H1 (cell line): ENCODE measurements around the gene SPOCK1. TPM values are rescaled to one million over a fixed set of nuclear protein-coding genes. Genes with fewer than 3 reads are reported as not detected.

Experiments used
- CTCF ChIA-PET: fragments of 300-600 bp; sonication (Branson Sonifier 250); formaldehyde crosslinking; loops from one replicate; lab custom pipeline; 2021; ENCODE audit not compliant: partially characterized antibody; lab: Charles Lee
- POLR2A ChIA-PET: fragments of 300-600 bp; sonication (Branson Sonifier 250); formaldehyde crosslinking; loops from one replicate; lab custom pipeline; 2021; ENCODE audit warnings: inconsistent platforms; ENCODE audit not compliant: partially characterized antibody; lab: Charles Lee
- DNase-seq, 2 experiments: peaks; one replicate each; pipeline versions ENCODE4 v3.0.0 to v3.0.0-alpha.2; 2010 to 2022; ENCODE audit warnings: low spot score in 2 of 2, low read depth in 1 of 2, mixed read lengths in 1 of 2
- FAIRE-seq: peaks from 2 replicates; lab custom pipeline; 2011; peaks lifted over from hg19 to GRCh38; lab: Jason Lieb, UNC
- H2AFZ ChIP-seq: 2 replicates; pipeline ENCODE4 v1.8.1; 2012; ENCODE audit warnings: low read length, inconsistent platforms
- H2AK5ac ChIP-seq: 2 replicates; pipeline ENCODE4 v1.6.1; 2013; ENCODE audit warnings: low read depth, low read length
- H2BK120ac ChIP-seq: replicated peaks from 2 replicates; pipeline ENCODE3; 2013; ENCODE audit warnings: low read depth, low read length, inconsistent platforms
- H2BK12ac ChIP-seq: 2 replicates; pipeline ENCODE4 v1.6.1; 2013; ENCODE audit warnings: low read depth, low read length
- H2BK15ac ChIP-seq: 2 replicates; pipeline ENCODE4 v1.6.1; 2013; ENCODE audit warnings: low read length
- H2BK20ac ChIP-seq: 2 replicates; pipeline ENCODE4 v1.6.1; 2013; ENCODE audit warnings: low read length
- H2BK5ac ChIP-seq: 2 replicates; pipeline ENCODE4 v1.6.1; 2013; ENCODE audit warnings: low read depth, low read length
- H3K14ac ChIP-seq: 2 replicates; pipeline ENCODE4 v1.6.1; 2013; ENCODE audit warnings: inconsistent platforms; ENCODE audit not compliant: insufficient read length
- H3K18ac ChIP-seq: 2 replicates; pipeline ENCODE4 v1.6.1; 2013; ENCODE audit warnings: low read length; ENCODE audit errors: extremely low read depth
- H3K23ac ChIP-seq: 2 replicates; pipeline ENCODE4 v1.6.1; 2013; ENCODE audit warnings: inconsistent platforms; ENCODE audit not compliant: insufficient read length
- H3K23me2 ChIP-seq: 2 replicates; pipeline ENCODE4 v1.6.1; 2013; ENCODE audit warnings: low read depth, low read length
- H3K27ac ChIP-seq: 2 replicates; pipeline ENCODE4 v1.6.1; 2011; ENCODE audit warnings: low read depth, low read length, inconsistent platforms
- H3K27me3 ChIP-seq, 4 experiments: replicated peaks in 1 of 4; 1 replicate in 1 of 4; 2 replicates in 3 of 4; pipeline versions ENCODE4 v1.6.1 to v1.8.1; 2011 to 2013; ENCODE audit warnings: low read length in 3 of 4, mild to moderate bottlenecking in 3 of 4, inconsistent platforms in 2 of 4, mixed read lengths in 2 of 4, moderate library complexity in 1 of 4; ENCODE audit not compliant: control insufficient read depth in 3 of 4, insufficient read depth in 3 of 4; ENCODE audit errors: extremely low read depth in 1 of 4
- H3K36me3 ChIP-seq, 4 experiments: 2 replicates each; pipeline versions ENCODE4 v1.6.1 to v1.8.1; 2011 to 2013; ENCODE audit warnings: mild to moderate bottlenecking in 4 of 4, low read length in 3 of 4, moderate library complexity in 2 of 4, control low read depth in 1 of 4, inconsistent platforms in 1 of 4; ENCODE audit not compliant: insufficient read depth in 4 of 4, control insufficient read depth in 2 of 4
- H3K4ac ChIP-seq: replicated peaks from 2 replicates; pipeline ENCODE3; 2013; ENCODE audit warnings: low read length, low read depth, mixed read lengths, inconsistent platforms; ENCODE audit not compliant: insufficient read length
- H3K4me1 ChIP-seq, 4 experiments: replicated peaks in 1 of 4; 1 replicate in 1 of 4; 2 replicates in 3 of 4; pipeline versions ENCODE4 v1.6.1 to v1.8.1; 2011 to 2013; ENCODE audit warnings: low read length in 3 of 4, inconsistent platforms in 2 of 4, mixed read lengths in 1 of 4; ENCODE audit not compliant: insufficient read depth in 4 of 4, control insufficient read depth in 3 of 4
- H3K4me2 ChIP-seq, 2 experiments: 2 replicates each; pipeline versions ENCODE4 v1.6.1 to v1.8.1; 2011 to 2013; ENCODE audit warnings: low read depth in 2 of 2, low read length in 2 of 2, control low read depth in 1 of 2, inconsistent platforms in 1 of 2, mild to moderate bottlenecking in 1 of 2; ENCODE audit not compliant: insufficient read depth in 1 of 2
- H3K4me3 ChIP-seq, 4 experiments: fragments of 200-600, 300-600 bp in 1 of 4; sonication (generic), shearing (Covaris generic), sonication (Bioruptor Twin) in 1 of 4; 2 replicates each; pipeline versions ENCODE4 v1.5.1 to v1.8.1; 2011 to 2016; ENCODE audit warnings: low read length in 4 of 4, low read depth in 3 of 4, control low read depth in 2 of 4, inconsistent platforms in 2 of 4, mild to moderate bottlenecking in 2 of 4, mixed read lengths in 1 of 4, moderate library complexity in 1 of 4; ENCODE audit not compliant: insufficient read depth in 2 of 4; ENCODE audit errors: extremely low read depth in 1 of 4
- H3K56ac ChIP-seq: replicated peaks from 2 replicates; pipeline ENCODE3; 2013; ENCODE audit warnings: low read depth, mild to moderate bottlenecking, mixed read lengths, low read length, inconsistent platforms; ENCODE audit not compliant: insufficient read length
- H3K79me1 ChIP-seq: 2 replicates; pipeline ENCODE4 v1.6.1; 2013; ENCODE audit warnings: low read depth, low read length, control low read depth
- H3K79me2 ChIP-seq, 2 experiments: 2 replicates each; pipeline versions ENCODE4 v1.6.1 to v1.8.1; 2012 to 2013; ENCODE audit warnings: low read length in 2 of 2, mild to moderate bottlenecking in 2 of 2, inconsistent platforms in 1 of 2; ENCODE audit not compliant: insufficient read depth in 2 of 2, control insufficient read depth in 1 of 2
- H3K9ac ChIP-seq, 4 experiments: replicated peaks in 1 of 4; 1 replicate in 1 of 4; 2 replicates in 3 of 4; pipeline versions ENCODE4 v1.6.1 to v1.8.1; 2011 to 2013; ENCODE audit warnings: low read depth in 3 of 4, low read length in 3 of 4, control low read depth in 2 of 4, mild to moderate bottlenecking in 2 of 4, moderate library complexity in 2 of 4, inconsistent platforms in 1 of 4; ENCODE audit errors: extremely low read depth in 1 of 4
- H3K9me3 ChIP-seq, 2 experiments: 2 replicates each; pipeline versions ENCODE4 v1.6.1 to v1.8.1; 2012 to 2013; ENCODE audit warnings: mild to moderate bottlenecking in 2 of 2, moderate library complexity in 2 of 2, control low read depth in 1 of 2, inconsistent platforms in 1 of 2, low read depth in 1 of 2, low read length in 1 of 2, mixed read lengths in 1 of 2; ENCODE audit not compliant: insufficient read depth in 2 of 2
- H4K20me1 ChIP-seq, 2 experiments: replicated peaks in 1 of 2; 2 replicates each; pipeline versions ENCODE3 to v1.8.1; 2011 to 2013; ENCODE audit warnings: inconsistent platforms in 2 of 2, low read length in 2 of 2, mild to moderate bottlenecking in 1 of 2; ENCODE audit not compliant: insufficient read depth in 2 of 2, control insufficient read depth in 1 of 2
- H4K5ac ChIP-seq: 2 replicates; pipeline ENCODE4 v1.6.1; 2013; ENCODE audit warnings: low read length, low read depth, mixed read lengths, inconsistent platforms; ENCODE audit not compliant: insufficient read length
- H4K8ac ChIP-seq: 2 replicates; pipeline ENCODE4 v1.8.0; 2013; ENCODE audit warnings: mild to moderate bottlenecking, moderate library complexity, low read length, inconsistent platforms; ENCODE audit not compliant: insufficient read depth; ENCODE audit errors: extremely low read depth
- H4K91ac ChIP-seq: replicated peaks from 2 replicates; pipeline ENCODE3; 2013; ENCODE audit warnings: low read length, mixed read lengths, inconsistent platforms; ENCODE audit not compliant: insufficient read length
- CEBPB ChIP-seq: IDR thresholded peaks from 2 replicates; pipeline ENCODE4 v1.6.1; 2012; ENCODE audit warnings: low read depth, low read length
- EP300 ChIP-seq, 2 experiments: IDR thresholded peaks; 1 replicate in 1 of 2; 2 replicates in 1 of 2; pipeline ENCODE4 v1.6.1; 2011 to 2012; ENCODE audit warnings: low read depth in 2 of 2, low read length in 2 of 2, mild to moderate bottlenecking in 2 of 2, borderline replicate concordance in 1 of 2, inconsistent platforms in 1 of 2, moderate library complexity in 1 of 2
- EZH2 ChIP-seq: fragments of 200-600 bp; sonication (generic); IDR thresholded peaks from 2 replicates; pipeline ENCODE4 v1.7.1; 2012; ENCODE audit warnings: low read depth, mild to moderate bottlenecking, moderate library complexity, low read length, inconsistent platforms; ENCODE audit not compliant: severe bottlenecking
- NRF1 ChIP-seq: IDR thresholded peaks from 2 replicates; pipeline ENCODE4 v1.6.1; 2011; ENCODE audit warnings: mild to moderate bottlenecking, low read depth, low read length, improper control_type of control experiment
- SIX5 ChIP-seq: IDR thresholded peaks from 2 replicates; pipeline ENCODE4 v1.6.1; 2011; ENCODE audit warnings: mild to moderate bottlenecking, low read depth, low read length
- WGBS, 2 experiments: shearing (Covaris generic) in 1 of 2; methylation state at CpG; one replicate each; pipeline versions ENCODE4 v1.1.6 to v1.1.7; 2013 to 2015; ENCODE audit warnings: low lambda C conversion rate in 2 of 2, mixed read lengths in 2 of 2, inconsistent platforms in 1 of 2, low coverage in 1 of 2, missing lambda C conversion rate in 1 of 2; ENCODE audit not compliant: insufficient replicate concordance in 2 of 2, insufficient coverage in 1 of 2, insufficient read length in 1 of 2; ENCODE audit errors: extremely low coverage in 1 of 2, missing lambda C conversion rate in 1 of 2; 5-methylcytosine and 5-hydroxymethylcytosine counted together
- polyA plus RNA-seq, 7 experiments: library from polyadenylated mRNA; depleted of rRNA in 3 of 7; stranded (reverse) in 5 of 7; unstranded in 2 of 7; fragments of >200 nt in 5 of 7; fragments of 200-250 nt in 2 of 7; gene quantifications; 1 replicate in 5 of 7; 2 replicates in 1 of 7; 4 replicates in 1 of 7; pipeline versions ENCODE4 v1.2.1 to v1.2.3, GENCODE V29; 2011 to 2013; ENCODE audit warnings: missing spikeins in 2 of 7, mixed read lengths in 2 of 7
- total RNA-seq: library from RNA; stranded (reverse); fragmentation: NEBNext Ultra II Directional; extraction: Animal tissue kit (Norgen Biotek cat#: 25700); gene quantifications from 2 replicates; pipeline ENCODE4 v1.2.1, GENCODE V29; 2021
- TF ChIP-seq, protein P1 (sequence below), 3 experiments: IDR thresholded peaks; 1 replicate in 2 of 3; 2 replicates in 1 of 3; pipeline versions ENCODE4 v1.5.1 to v1.6.1; 2011; ENCODE audit warnings: low read length in 3 of 3, mild to moderate bottlenecking in 3 of 3, inconsistent platforms in 2 of 3, low read depth in 1 of 3, moderate library complexity in 1 of 3; ENCODE audit not compliant: insufficient read depth in 1 of 3; ENCODE audit errors: control extremely low read depth in 1 of 3
- TF ChIP-seq, protein P2 (sequence below): IDR thresholded peaks from 2 replicates; pipeline ENCODE4 v1.6.1; 2012; ENCODE audit warnings: inconsistent platforms

Gene SPOCK1
- total and polyA plus RNA-seq, 2 of the 8 experiments (the other 6 are each of a cell fraction or from before 2014, with no cell fraction given) = 6.9 to 18.1 TPM

DNA sequence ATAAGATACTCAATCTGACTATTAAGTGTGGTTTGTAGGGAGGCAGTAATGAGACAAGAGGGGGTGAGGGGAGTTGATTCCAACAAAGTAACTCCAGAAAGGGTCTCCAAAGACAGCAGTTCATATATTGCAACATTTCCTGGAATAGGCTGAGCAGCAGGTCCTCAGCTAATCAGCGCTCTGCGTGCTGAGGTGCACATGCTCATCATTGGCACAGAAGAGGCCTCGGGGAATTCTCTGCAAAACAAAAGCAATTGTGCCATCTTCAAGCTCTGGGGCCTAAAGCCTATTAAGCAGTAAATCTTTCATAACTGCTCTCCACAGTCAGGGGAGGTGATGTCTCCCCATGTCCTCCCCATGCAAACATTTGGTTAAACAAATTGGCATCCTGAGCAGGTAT is 357.3 kb downstream of the SPOCK1 start:
- Histone ChIP-seq H3K9me3 (no peaks in the 10 kb centered on the region), H4K91ac (no peak overlapping the region), H3K79me2 (no peaks in the 10 kb centered on the region), H4K20me1 (no peaks in the 10 kb centered on the region), H3K4me3 (no peak overlapping the region), H2AFZ (no peak overlapping the region), H3K36me3 (no peaks in the 10 kb centered on the region), H3K4me1 (peaks cover 0 to 8% (median 3%) of the 10 kb centered on the region in 4 experiments; a peak in 5 of 7 replicates), H3K23ac (no peak overlapping the region), H4K8ac (no peak overlapping the region), H3K27me3 (peaks cover 0 to 1% (median 0%) of the 10 kb centered on the region in 4 experiments; a peak in 1 of 7 replicates), H3K9ac (no peak overlapping the region), H3K56ac (no peak overlapping the region), H3K23me2 (peaks cover 2% of the 10 kb centered on the region; the same call in 1 of the 2 replicates), H3K18ac (no peak overlapping the region), H2BK20ac (no peak overlapping the region), H2BK120ac (no peak overlapping the region), H2AK5ac (no peak overlapping the region), H4K5ac (no peak overlapping the region), H2BK15ac (no peak overlapping the region), H3K4ac (no peak overlapping the region), H2BK12ac (no peak overlapping the region), H2BK5ac (no peak overlapping the region), H3K27ac (no peak overlapping the region), H3K4me2 (no peak overlapping the region), H3K79me1 (no peaks in the 10 kb centered on the region), H3K14ac (no peak overlapping the region)
- DNase-seq (no peak), FAIRE-seq (no peak)
- WGBS, 2 experiments = 77% methylated on average over 3 of the region's 3 CpGs; no CpG with 5 or more reads in 1 of the 2 experiments
- POLR2A ChIA-PET = no interaction called here
- CTCF ChIA-PET = interaction anchor here (0.9 kb wide), 2 partner anchors 10 to 119 kb away, joined by 3 read pairs; no protein-coding TSS in a partner anchor
- TF ChIP-seq, protein P1, sequence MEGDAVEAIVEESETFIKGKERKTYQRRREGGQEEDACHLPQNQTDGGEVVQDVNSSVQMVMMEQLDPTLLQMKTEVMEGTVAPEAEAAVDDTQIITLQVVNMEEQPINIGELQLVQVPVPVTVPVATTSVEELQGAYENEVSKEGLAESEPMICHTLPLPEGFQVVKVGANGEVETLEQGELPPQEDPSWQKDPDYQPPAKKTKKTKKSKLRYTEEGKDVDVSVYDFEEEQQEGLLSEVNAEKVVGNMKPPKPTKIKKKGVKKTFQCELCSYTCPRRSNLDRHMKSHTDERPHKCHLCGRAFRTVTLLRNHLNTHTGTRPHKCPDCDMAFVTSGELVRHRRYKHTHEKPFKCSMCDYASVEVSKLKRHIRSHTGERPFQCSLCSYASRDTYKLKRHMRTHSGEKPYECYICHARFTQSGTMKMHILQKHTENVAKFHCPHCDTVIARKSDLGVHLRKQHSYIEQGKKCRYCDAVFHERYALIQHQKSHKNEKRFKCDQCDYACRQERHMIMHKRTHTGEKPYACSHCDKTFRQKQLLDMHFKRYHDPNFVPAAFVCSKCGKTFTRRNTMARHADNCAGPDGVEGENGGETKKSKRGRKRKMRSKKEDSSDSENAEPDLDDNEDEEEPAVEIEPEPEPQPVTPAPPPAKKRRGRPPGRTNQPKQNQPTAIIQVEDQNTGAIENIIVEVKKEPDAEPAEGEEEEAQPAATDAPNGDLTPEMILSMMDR (IDR thresholded peaks at IDR 0.05; ENCODE audit: control extremely low read depth in 1 of 3, insufficient read depth in 1 of 3, low read depth in 1 of 3, low read length in 3 of 3) = no peak
- TF ChIP-seq, protein P2, sequence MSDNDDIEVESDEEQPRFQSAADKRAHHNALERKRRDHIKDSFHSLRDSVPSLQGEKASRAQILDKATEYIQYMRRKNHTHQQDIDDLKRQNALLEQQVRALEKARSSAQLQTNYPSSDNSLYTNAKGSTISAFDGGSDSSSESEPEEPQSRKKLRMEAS = no peak
- TF ChIP-seq CEBPB (no peak), EZH2 (no peak), SIX5 (no peak), EP300 (IDR thresholded peaks at IDR 0.05; ENCODE audit: borderline replicate concordance in 1 of 2, low read depth in 2 of 2, low read length in 2 of 2) (no peak), NRF1 (no peak)
